ENCODE results near the gene DYNLT4. TPM values are rescaled to one million over a fixed set of nuclear protein-coding genes. Genes with fewer than 3 reads are reported as not detected.

Gene DYNLT4
- total and polyA plus RNA-seq, 2 of the 8 experiments (the other 6 are each of a cell fraction or from before 2014, with no cell fraction given), result 0.29 TPM; not detected in 1

DNA sequence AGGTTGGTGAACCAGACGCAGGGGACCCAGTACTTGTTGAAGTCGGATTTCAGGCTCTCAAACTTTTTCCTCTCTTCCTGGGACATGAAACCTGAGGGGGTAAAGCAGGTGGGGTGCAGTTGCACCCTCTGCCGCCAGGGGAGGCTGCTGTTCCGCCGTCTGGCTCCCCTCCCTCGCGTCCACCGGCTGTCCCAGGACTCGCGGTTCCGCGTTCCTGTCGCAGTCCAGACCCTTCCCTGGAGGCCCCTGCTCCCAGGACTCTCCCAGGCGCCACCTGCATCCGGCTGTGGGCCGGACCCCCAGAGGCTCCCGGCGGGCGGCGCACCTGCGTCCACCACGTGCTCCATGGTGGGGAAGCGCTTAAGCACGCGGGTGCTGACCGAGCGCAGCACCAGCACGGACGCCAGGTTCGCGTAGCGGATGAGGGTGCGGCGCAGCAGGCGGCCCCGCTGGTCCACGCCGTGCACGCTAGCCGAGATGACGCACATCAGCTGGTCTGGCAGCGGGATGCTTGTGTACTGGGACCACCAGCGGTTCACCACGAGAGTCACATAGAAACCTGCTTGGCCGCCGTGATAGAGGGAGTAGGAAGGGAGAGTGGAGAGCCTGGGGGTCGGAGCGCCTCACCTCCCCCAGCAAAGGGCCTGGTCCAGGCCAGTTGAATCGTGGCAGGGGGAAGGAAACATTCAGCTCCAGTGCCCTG, 20.9 kb downstream of the DYNLT4 start:
- Histone ChIP-seq H3K79me1 (ENCODE audit: low read depth, low read length) (0 out of 2 replicates have a peak, but pooled peaks cover 2% of the 10 kb centered on the region), H3K27me3 (replicated peaks in 1 of 4; ENCODE audit: control insufficient read depth in 3 of 4, extremely low read depth in 1 of 4, insufficient read depth in 3 of 4, low read length in 3 of 4) (peaks cover 0 to 7% (median 2%) of the 10 kb centered on the region in 4 experiments; a peak in 3 of 7 replicates), H3K4me2 (ENCODE audit: insufficient read depth in 1 of 2, low read depth in 2 of 2, low read length in 2 of 2) (peak overlapping the region; percentile 64 to 74), H3K4me3 (ENCODE audit: extremely low read depth in 1 of 4, insufficient read depth in 2 of 4, low read depth in 3 of 4, low read length in 4 of 4) (peak overlapping the region; percentile 17 to 58 (median 46)), H4K20me1 (replicated peaks in 1 of 2; ENCODE audit: control insufficient read depth in 1 of 2, insufficient read depth in 2 of 2, low read length in 2 of 2) (no peaks in the 10 kb centered on the region), H3K23me2 (ENCODE audit: low read depth, low read length) (peaks cover 6% of the 10 kb centered on the region; the same call in 1 of the 2 replicates), H3K4ac (replicated peaks; ENCODE audit: insufficient read length, low read depth, low read length) (peak overlapping the region; percentile 69), H2AFZ (ENCODE audit: low read length) (peak overlapping the region; percentile 31; the same call in 1 of the 2 replicates), H4K91ac (replicated peaks; ENCODE audit: insufficient read length, low read length) (peak overlapping the region; percentile 90), H2BK15ac (ENCODE audit: low read length) (peak overlapping the region; percentile 99; the same call in 1 of the 2 replicates), H3K27ac (ENCODE audit: low read depth, low read length) (no peak overlapping the region), H2AK5ac (ENCODE audit: low read depth, low read length) (0 out of 2 replicates have a peak overlapping the region, but pooled peaks have one; percentile 91), H3K56ac (replicated peaks; ENCODE audit: insufficient read length, low read depth, low read length) (no peak overlapping the region), H3K79me2 (ENCODE audit: control insufficient read depth in 1 of 2, insufficient read depth in 2 of 2, low read length in 2 of 2) (no peaks in the 10 kb centered on the region), H2BK120ac (replicated peaks; ENCODE audit: low read depth, low read length) (no peak overlapping the region), H2BK20ac (ENCODE audit: low read length) (no peak overlapping the region; the same call in 1 of the 2 replicates), H3K23ac (ENCODE audit: insufficient read length) (no peak overlapping the region), H3K4me1 (replicated peaks in 1 of 4; ENCODE audit: control insufficient read depth in 3 of 4, insufficient read depth in 4 of 4, low read length in 3 of 4) (peaks cover 4 to 18% (median 14%) of the 10 kb centered on the region in 4 experiments), H3K36me3 (ENCODE audit: control insufficient read depth in 2 of 4, insufficient read depth in 4 of 4, low read length in 3 of 4) (peaks cover 0 to under 1% (median 0%) of the 10 kb centered on the region in 4 experiments; a peak in 1 of 8 replicates), H3K18ac (ENCODE audit: extremely low read depth, low read length) (peak overlapping the region; percentile 97), H2BK12ac (ENCODE audit: low read depth, low read length) (peak overlapping the region; percentile 96; the same call in 1 of the 2 replicates), H3K9me3 (ENCODE audit: insufficient read depth in 2 of 2, low read depth in 1 of 2, low read length in 1 of 2) (no peaks in the 10 kb centered on the region), H4K8ac (ENCODE audit: extremely low read depth, insufficient read depth, low read length) (peak overlapping the region; percentile 82; the same call in 1 of the 2 replicates), H2BK5ac (ENCODE audit: low read depth, low read length) (peak overlapping the region; percentile 60; the same call in 1 of the 2 replicates), H4K5ac (ENCODE audit: insufficient read length, low read depth, low read length) (peak overlapping the region; percentile 20), H3K9ac (replicated peaks in 1 of 4; ENCODE audit: extremely low read depth in 1 of 4, low read depth in 3 of 4, low read length in 3 of 4) (peak overlapping the region in 3 of 4 experiments; percentile 17 to 50 (median 45); a peak in 4 of 7 replicates), H3K14ac (ENCODE audit: insufficient read length) (no peak overlapping the region)
- 8% methylated on average over 49 of the region's 49 CpGs; no CpG with 5 or more reads in 1 of the 2 experiments for WGBS, 2 experiments (ENCODE audit: extremely low coverage in 1 of 2, insufficient coverage in 1 of 2, insufficient read length in 1 of 2, insufficient replicate concordance in 2 of 2, low coverage in 1 of 2, low lambda C conversion rate in 2 of 2, missing lambda C conversion rate in 1 of 2)
- ChIA-PET CTCF (ENCODE audit: partially characterized antibody) (interaction anchor here (0.6 to 10.4 kb wide), 29 partner anchors 7 to 815 kb away, joined by 3 to 67 read pairs (median 6); partner anchors contain the start of genes BTBD19, HECTD3, PLK3 and RNU5D-1), POLR2A (ENCODE audit: partially characterized antibody) (interaction anchor here (0.6 to 23.6 kb wide), 11 partner anchors 8 to 60 kb away, joined by 3 to 428 read pairs (median 6); partner anchors contain the start of genes BTBD19, DYNLT4, PLK3 and RNU5D-1)
- DNase-seq (ENCODE audit: low read depth in 1 of 2, low spot score in 2 of 2), result peak in 1 of 2 experiments; percentile 94
- FAIRE-seq, result no peak
